Endothelial cell of umbilical vein (primary cell): Measurements from ENCODE around the gene EARS2. TPM values are rescaled to one million over a fixed set of nuclear protein-coding genes. Genes with fewer than 3 reads are reported as not detected.

Experiments
- BruUV-seq: library from RNA; stranded (reverse); fragments of 400-500 nt; replicated peaks from 2 replicates; lab custom pipeline; 2021; lab: Mats Ljungman, UMichigan
- CTCF ChIA-PET: fragments of 300-600, 350-600 bp; sonication (Branson Sonifier 250); formaldehyde crosslinking; loops from one replicate; lab custom pipeline; 2021; ENCODE audit warnings: antibody characterized with exemption, inconsistent platforms; lab: Charles Lee
- POLR2A ChIA-PET: fragments of 300-600, 350-600 bp; sonication (Branson Sonifier 250); formaldehyde crosslinking; loops from one replicate; lab custom pipeline; 2021; ENCODE audit warnings: antibody characterized with exemption, inconsistent platforms; lab: Charles Lee
- DNase-seq: peaks from one replicate; pipeline ENCODE4 v3.0.0-alpha.2; 2011; ENCODE audit warnings: low read depth, low spot score
- FAIRE-seq: peaks from 2 replicates; lab custom pipeline; 2011; peaks lifted over from hg19 to GRCh38; lab: Jason Lieb, UNC
- H2AFZ ChIP-seq: 2 replicates; pipeline ENCODE4 v1.6.0; 2012; ENCODE audit warnings: low read depth, low read length, control low read depth, inconsistent platforms
- H3K27ac ChIP-seq: 2 replicates; pipeline ENCODE4 v1.5.1; 2011; ENCODE audit warnings: low read depth, mild to moderate bottlenecking, control low read depth, low read length, moderate library complexity; ENCODE audit not compliant: insufficient read depth
- H3K27me3 ChIP-seq, 2 experiments: 2 replicates each; pipeline versions ENCODE4 v1.6.0 to v1.6.1; 2011; ENCODE audit warnings: low read length in 2 of 2, mixed read lengths in 1 of 2; ENCODE audit not compliant: control insufficient read depth in 2 of 2, insufficient read depth in 2 of 2
- H3K36me3 ChIP-seq, 2 experiments: 2 replicates in 1 of 2; 3 replicates in 1 of 2; pipeline ENCODE4 v1.5.1; 2011; ENCODE audit warnings: low read length in 2 of 2, mild to moderate bottlenecking in 1 of 2, moderate library complexity in 1 of 2; ENCODE audit not compliant: control insufficient read depth in 2 of 2, insufficient read depth in 2 of 2; ENCODE audit errors: extremely low read depth in 1 of 2
- H3K4me1 ChIP-seq: 3 replicates; pipeline ENCODE4 v1.5.1; 2011; ENCODE audit warnings: mild to moderate bottlenecking, low read length; ENCODE audit not compliant: control insufficient read depth, insufficient read depth; ENCODE audit errors: extremely low read depth
- H3K4me2 ChIP-seq: 2 replicates; pipeline ENCODE4 v1.6.1; 2011; ENCODE audit warnings: low read length, control low read depth, mixed read lengths; ENCODE audit not compliant: insufficient read depth
- H3K4me3 ChIP-seq, 3 experiments: fragments of 200-600 bp in 1 of 3; sonication (generic), shearing (Covaris generic) in 1 of 3; replicated peaks in 1 of 3; 2 replicates each; pipeline ENCODE4 v1.5.1; 2011 to 2016; ENCODE audit warnings: control low read depth in 3 of 3, low read length in 3 of 3, mild to moderate bottlenecking in 2 of 3, inconsistent platforms in 1 of 3, low read depth in 1 of 3, moderate library complexity in 1 of 3; ENCODE audit not compliant: insufficient read depth in 1 of 3
- H3K79me2 ChIP-seq: 2 replicates; pipeline ENCODE4 v1.6.0; 2012; ENCODE audit warnings: low read length, inconsistent platforms; ENCODE audit not compliant: control insufficient read depth, insufficient read depth
- H3K9ac ChIP-seq: replicated peaks from 2 replicates; pipeline ENCODE3; 2011; ENCODE audit warnings: low read length, control low read depth; ENCODE audit not compliant: insufficient read depth; ENCODE audit errors: extremely low read depth
- H3K9me1 ChIP-seq: replicated peaks from 3 replicates; pipeline ENCODE4 v1.6.0; 2011; ENCODE audit warnings: mild to moderate bottlenecking, low read length; ENCODE audit not compliant: control insufficient read depth, insufficient read depth; ENCODE audit errors: extremely low read depth
- H3K9me3 ChIP-seq: replicated peaks from 2 replicates; pipeline ENCODE4 v1.5.1; 2012; ENCODE audit warnings: low read length, inconsistent platforms; ENCODE audit not compliant: control insufficient read depth, insufficient read depth
- H4K20me1 ChIP-seq: replicated peaks from 2 replicates; pipeline ENCODE3; 2011; ENCODE audit warnings: mild to moderate bottlenecking, low read length; ENCODE audit not compliant: control insufficient read depth, insufficient read depth; ENCODE audit errors: extremely low read depth
- CTCF ChIP-seq, 2 donors: IDR thresholded peaks; 1 replicate in 1 of 2; 2 replicates in 1 of 2; pipeline ENCODE4 v1.5.1; 2011; ENCODE audit warnings: low read length in 2 of 2, mild to moderate bottlenecking in 2 of 2, moderate library complexity in 2 of 2, control low read depth in 1 of 2, inconsistent platforms in 1 of 2, low read depth in 1 of 2; ENCODE audit not compliant: insufficient read depth in 1 of 2; ENCODE audit errors: extremely low read depth in 1 of 2
- EZH2 ChIP-seq: IDR thresholded peaks from 2 replicates; pipeline ENCODE4 v1.6.1; 2012; ENCODE audit warnings: borderline replicate concordance, low read depth, mild to moderate bottlenecking, moderate library complexity, low read length, inconsistent platforms; ENCODE audit not compliant: severe bottlenecking
- FOS ChIP-seq: IDR thresholded peaks from 2 replicates; pipeline ENCODE4 v1.6.1; 2011; ENCODE audit warnings: mild to moderate bottlenecking, low read length, moderate library complexity, borderline replicate concordance; ENCODE audit not compliant: insufficient read depth
- GATA2 ChIP-seq: IDR thresholded peaks from 2 replicates; pipeline ENCODE4 v1.7.0; 2011; ENCODE audit warnings: low read depth, mild to moderate bottlenecking, moderate library complexity, mixed read lengths, low read length; ENCODE audit not compliant: insufficient read length, insufficient read depth
- JUN ChIP-seq: IDR thresholded peaks from 2 replicates; pipeline ENCODE4 v1.6.1; 2011; ENCODE audit warnings: borderline replicate concordance, low read depth; ENCODE audit not compliant: insufficient read length, insufficient read depth
- MAX ChIP-seq: IDR thresholded peaks from 2 replicates; pipeline ENCODE4 v1.6.1; 2011; ENCODE audit not compliant: insufficient read depth, insufficient read length
- MYC ChIP-seq: IDR thresholded peaks from one replicate; pipeline ENCODE4 v1.6.1; 2011; ENCODE audit warnings: mild to moderate bottlenecking, low read depth, low read length
- POLR2A ChIP-seq: IDR thresholded peaks from 2 replicates; pipeline ENCODE4 v1.6.1; 2012; ENCODE audit warnings: low read depth, mild to moderate bottlenecking, control low read depth, low read length
- POLR2AphosphoS5 ChIP-seq: IDR thresholded peaks from 2 replicates; pipeline ENCODE4 v1.6.1; 2012; ENCODE audit warnings: low read depth, mild to moderate bottlenecking, control low read depth, low read length, moderate library complexity; ENCODE audit not compliant: insufficient read depth
- dilution Hi-C: fragments of 300-500 bp; cut with MboI; formaldehyde crosslinking; loops from one replicate; pipeline ENCODE4 v1.15.0; 2019; ENCODE audit warnings: low sequenced_read_pairs; ENCODE audit not compliant: extremely low pct_ligation_motif_present
- intact Hi-C: fragments of 100-400 bp; cut with micrococcal nuclease; formaldehyde crosslinking; loops from one replicate; pipeline ENCODE4 v1.10.0; 2022
- polyA plus RNA-seq, 4 experiments: library from polyadenylated mRNA; depleted of rRNA in 3 of 4; stranded (reverse) in 3 of 4; unstranded in 1 of 4; fragments of >200 nt; gene quantifications; 2 replicates each; pipeline versions ENCODE4 v1.2.1 to v1.2.3, GENCODE V29; 2011 to 2012; ENCODE audit warnings: missing spikeins in 1 of 4
- total RNA-seq: library from RNA; stranded (reverse); gene quantifications from 2 replicates; pipeline ENCODE4 v1.2.3, GENCODE V29; 2021

The EARS2 gene
- total and polyA plus RNA-seq, 2 donors (not counting 3 experiments of a cell fraction or from before 2014, with no cell fraction given) = 14.7 to 21.6 TPM

- H3K4me3 ChIP-seq = peak overlapping the region; percentile 4 to 69 (median 60)
- FAIRE-seq (peak; percentile 46), DNase-seq (peak; percentile 42)
- peak overlapping the region; percentile 62 for H3K9ac ChIP-seq
- H3K27ac ChIP-seq = peak overlapping the region; percentile 27
- dilution Hi-C loops = no loop called here
- ChIA-PET POLR2A (interaction anchor here (1.4 kb wide), 1 partner anchor 18 kb away, joined by 3 read pairs; no protein-coding TSS in a partner anchor), CTCF (interaction anchor here (1.0 to 1.8 kb wide), 3 partner anchors 9 to 74 kb away, joined by 3 to 5 read pairs (median 3); no protein-coding TSS in a partner anchor)
- intact Hi-C loops = loop anchor here (1.0 kb wide), 3 partner anchors 17 to 132 kb away; partner anchors contain the start of genes DCTN5, EARS2, PALB2 and UBFD1
- no peaks in the 10 kb centered on the region for H3K9me1 ChIP-seq
- H4K20me1 ChIP-seq = peaks cover 2% of the 10 kb centered on the region
- peaks cover 6% of the 10 kb centered on the region for H3K4me1 ChIP-seq
- H3K9me3 ChIP-seq = no peaks in the 10 kb centered on the region
- no peaks in the 10 kb centered on the region for H3K36me3 ChIP-seq
- H3K4me2 ChIP-seq = peak overlapping the region; percentile 89
- BruUV-seq = no TSS peak
- H3K79me2 ChIP-seq = peaks cover 46% of the 10 kb centered on the region
- H2AFZ ChIP-seq = no peak overlapping the region
- TF ChIP-seq GATA2 (peak; percentile 55), POLR2A (no peak)
- H3K27me3 ChIP-seq = no peaks in the 10 kb centered on the region
These were observed 47.4 kb downstream of the EARS2 start for GRCh38 chr16:23509782-23510163.

GRCh38 chr16:23509441-23509754 lies 47.8 kb downstream of the EARS2 start:
- Histone ChIP-seq H3K9ac (peak overlapping the region; percentile 62), H3K79me2 (peaks cover 47% of the 10 kb centered on the region), H3K36me3 (no peaks in the 10 kb centered on the region), H3K4me1 (peaks cover 9% of the 10 kb centered on the region), H3K27ac (no peak overlapping the region), H3K4me2 (peak overlapping the region; percentile 89), H2AFZ (no peak overlapping the region), H3K27me3 (no peaks in the 10 kb centered on the region), H3K9me3 (no peaks in the 10 kb centered on the region), H3K4me3 (peak overlapping the region; percentile 4 to 69 (median 60)), H4K20me1 (peaks cover 2% of the 10 kb centered on the region), H3K9me1 (no peaks in the 10 kb centered on the region)
- BruUV-seq = TSS peak; percentile 80
- no peak for TF ChIP-seq GATA2
- no peak for TF ChIP-seq EZH2
- TF ChIP-seq JUN = no peak
- TF ChIP-seq FOS = no peak
- TF ChIP-seq CTCF (IDR thresholded peaks at IDR 0.05; ENCODE audit: extremely low read depth in 1 of 2, insufficient read depth in 1 of 2, low read depth in 1 of 2, low read length in 2 of 2) = no peak
- TF ChIP-seq POLR2AphosphoS5 = no peak
- no peak for TF ChIP-seq POLR2A
- TF ChIP-seq MAX = no peak
- no peak for TF ChIP-seq MYC
- DNase-seq (peak; percentile 31), FAIRE-seq (no peak)
- POLR2A ChIA-PET = no interaction called here
- dilution Hi-C loops = no loop called here
- CTCF ChIA-PET = interaction anchor here (1.0 to 1.8 kb wide), 4 partner anchors 9 to 74 kb away, joined by 3 to 12 read pairs (median 4); no protein-coding TSS in a partner anchor
- intact Hi-C loops = no loop called here
